ENCODE data around the gene ZCCHC9. TPM values are rescaled to one million over a fixed set of nuclear protein-coding genes. Genes with fewer than 3 reads are reported as not detected.
"Not testable (repeated sequence)": the region's sequence is repeated elsewhere in the genome, so short reads cannot be mapped to it uniquely, and the experiment has no call there.

Gene ZCCHC9, protein sequence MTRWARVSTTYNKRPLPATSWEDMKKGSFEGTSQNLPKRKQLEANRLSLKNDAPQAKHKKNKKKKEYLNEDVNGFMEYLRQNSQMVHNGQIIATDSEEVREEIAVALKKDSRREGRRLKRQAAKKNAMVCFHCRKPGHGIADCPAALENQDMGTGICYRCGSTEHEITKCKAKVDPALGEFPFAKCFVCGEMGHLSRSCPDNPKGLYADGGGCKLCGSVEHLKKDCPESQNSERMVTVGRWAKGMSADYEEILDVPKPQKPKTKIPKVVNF
- total RNA-seq, result 10 to 100 TPM; 41.3 to 43.2 TPM

- Mint-ChIP-seq H3K4me3 (peak within 1 kb of the TSS; percentile 86), H3K27ac (peak within 1 kb of the TSS; percentile 88), H3K9me3 (no peaks in the 10 kb centered on the region), H3K27me3 (no peaks in the 10 kb centered on the region), H3K36me3 (ENCODE audit: low read depth) (peaks cover 15% of the 10 kb centered on the region), H3K4me1 (peaks cover 59% of the 10 kb centered on the region)
- DNase-seq, result peak; percentile 94
- ChIA-PET CTCF (interaction anchor here (0.7 to 3.3 kb wide), 7 partner anchors 9 to 646 kb away, joined by 3 to 16 read pairs (median 3); no protein-coding TSS in a partner anchor), POLR2A (interaction anchor here (0.6 to 2.9 kb wide), 17 partner anchors 8 to 976 kb away, joined by 3 to 23 read pairs (median 3); partner anchors contain the start of genes DHFR, MSH3, RPS23 and SSBP2)
Measured at GRCh38 chr5:81301271-81302015, at the start of gene ZCCHC9. TSS of gene ZCCHC9 (plus strand) at chr5:81301587. CDS start at chr5:81304758, 3,171 bp downstream.

DNA sequence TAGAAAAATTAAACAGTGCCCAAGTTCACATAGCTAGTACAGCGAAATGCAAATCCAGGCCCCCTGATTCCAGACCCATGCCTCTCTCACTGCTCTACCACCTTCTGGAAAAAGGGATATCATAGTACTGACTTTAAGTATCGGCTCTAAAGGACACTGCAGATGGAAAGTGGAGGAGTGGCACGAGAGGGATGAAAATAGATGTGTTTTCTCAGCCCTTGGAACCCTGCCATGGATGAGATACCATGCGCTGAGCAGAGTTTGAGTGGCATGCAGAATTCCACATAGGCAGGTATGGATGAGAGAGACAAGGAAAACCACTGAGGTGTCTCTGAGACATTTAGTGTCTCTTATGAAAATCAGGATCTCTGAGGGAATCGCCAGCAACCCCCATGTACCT is 49.5 kb upstream of the ZCCHC9 start:
- H3K27me3 Mint-ChIP-seq, result no peaks in the 10 kb centered on the region
- CTCF ChIA-PET, result no interaction called here
- no peak overlapping the region for H3K4me3 Mint-ChIP-seq
- POLR2A ChIA-PET, result interaction anchor here (0.6 kb wide), 1 partner anchor 75 kb away, joined by 3 read pairs; no protein-coding TSS in a partner anchor
- peaks cover 3% of the 10 kb centered on the region for H3K4me1 Mint-ChIP-seq
- no peaks in the 10 kb centered on the region for H3K9me3 Mint-ChIP-seq
- peaks cover 6% of the 10 kb centered on the region for H3K36me3 Mint-ChIP-seq (ENCODE audit: low read depth)
- H3K27ac Mint-ChIP-seq, result no peak overlapping the region
- no peak for DNase-seq

GRCh38 chr5:81252904-81253303 is 48.5 kb upstream of the ZCCHC9 start:
- peaks cover 3% of the 10 kb centered on the region for H3K4me1 Mint-ChIP-seq
- peaks cover 6% of the 10 kb centered on the region for H3K36me3 Mint-ChIP-seq (ENCODE audit: low read depth)
- H3K9me3 Mint-ChIP-seq, result no peaks in the 10 kb centered on the region
- POLR2A ChIA-PET, result no interaction called here
- H3K27ac Mint-ChIP-seq, result no peak overlapping the region
- CTCF ChIA-PET, result no interaction called here
- H3K4me3 Mint-ChIP-seq, result no peak overlapping the region
- DNase-seq, result no peak
- no peaks in the 10 kb centered on the region for H3K27me3 Mint-ChIP-seq

GRCh38 chr5:81253875-81254274 is 47.5 kb upstream of the ZCCHC9 start:
- H3K27me3 Mint-ChIP-seq, result no peaks in the 10 kb centered on the region
- H3K36me3 Mint-ChIP-seq (ENCODE audit: low read depth), result peaks cover 6% of the 10 kb centered on the region
- H3K4me3 Mint-ChIP-seq, result no peak overlapping the region
- DNase-seq, result no peak
- ChIA-PET CTCF (no interaction called here), POLR2A (no interaction called here)
- H3K4me1 Mint-ChIP-seq, result peaks cover 3% of the 10 kb centered on the region
- no peaks in the 10 kb centered on the region for H3K9me3 Mint-ChIP-seq
- no peak overlapping the region for H3K27ac Mint-ChIP-seq

DNA sequence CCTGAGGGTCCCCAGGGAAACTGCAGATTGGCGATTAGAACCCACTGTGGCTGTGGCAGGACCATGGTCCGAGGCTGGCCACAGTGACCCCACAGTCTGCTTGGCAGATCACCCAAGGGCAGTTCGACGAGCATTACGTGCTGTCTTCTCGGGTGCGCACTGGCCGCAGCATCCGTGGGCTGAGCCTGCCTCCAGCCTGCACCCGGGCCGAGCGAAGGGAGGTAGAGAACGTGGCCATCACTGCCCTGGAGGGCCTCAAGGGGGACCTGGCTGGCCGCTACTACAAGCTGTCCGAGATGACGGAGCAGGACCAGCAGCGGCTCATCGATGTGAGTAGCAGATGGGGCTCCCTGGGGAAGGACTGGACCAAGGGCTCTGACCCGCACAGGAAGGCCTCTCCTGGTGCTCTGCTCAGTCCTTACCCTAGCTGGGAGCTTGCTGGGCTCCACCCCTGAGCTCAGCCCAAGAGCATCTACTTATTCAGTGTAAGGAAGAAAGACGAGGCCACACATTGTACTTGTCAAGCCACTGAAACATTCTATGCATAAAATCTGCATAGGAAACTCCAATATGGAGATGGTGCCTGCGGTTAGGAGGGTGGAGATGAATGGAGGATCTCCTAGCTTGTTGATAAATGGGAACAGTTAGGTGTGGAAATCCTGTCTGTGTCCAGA is 46.4 kb upstream of the ZCCHC9 start:
- H3K4me1 Mint-ChIP-seq, result peaks cover 3% of the 10 kb centered on the region
- peaks cover 6% of the 10 kb centered on the region for H3K9me3 Mint-ChIP-seq
- H3K36me3 Mint-ChIP-seq (ENCODE audit: low read depth), result peaks cover 10% of the 10 kb centered on the region
- ChIA-PET CTCF (no interaction called here), POLR2A (no interaction called here)
- H3K27ac Mint-ChIP-seq, result no peak overlapping the region
- DNase-seq, result no peak
- no peak overlapping the region for H3K4me3 Mint-ChIP-seq
- no peaks in the 10 kb centered on the region for H3K27me3 Mint-ChIP-seq

DNA sequence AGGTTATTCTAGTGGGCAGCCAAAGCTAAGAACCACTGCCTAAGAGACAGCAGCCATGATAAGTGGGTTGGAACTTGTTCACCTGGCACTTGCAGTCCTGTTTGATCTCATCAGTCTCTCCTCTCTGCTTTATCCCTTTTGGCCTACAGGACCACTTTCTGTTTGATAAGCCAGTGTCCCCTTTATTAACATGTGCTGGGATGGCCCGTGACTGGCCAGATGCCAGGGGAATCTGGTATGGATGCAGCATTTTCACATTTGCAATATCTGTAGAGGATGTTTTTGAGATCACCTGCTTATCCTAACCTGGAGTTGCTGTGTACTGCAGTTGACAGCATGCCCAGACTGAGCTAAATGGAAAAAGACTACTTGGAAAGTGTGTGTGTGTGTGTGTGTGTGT is 44.6 kb upstream of the ZCCHC9 start:
- ChIA-PET POLR2A (no interaction called here), CTCF (no interaction called here)
- peaks cover 20% of the 10 kb centered on the region for H3K36me3 Mint-ChIP-seq (ENCODE audit: low read depth)
- no peak overlapping the region for H3K4me3 Mint-ChIP-seq
- H3K27ac Mint-ChIP-seq, result no peak overlapping the region
- no peaks in the 10 kb centered on the region for H3K27me3 Mint-ChIP-seq
- H3K4me1 Mint-ChIP-seq, result peaks cover 3% of the 10 kb centered on the region
- no peak for DNase-seq
- H3K9me3 Mint-ChIP-seq, result peaks cover 20% of the 10 kb centered on the region

GRCh38 chr5:81262796-81263195 is 38.6 kb upstream of the ZCCHC9 start:
- H3K9me3 Mint-ChIP-seq, result peaks cover 34% of the 10 kb centered on the region
- CTCF ChIA-PET, POLR2A ChIA-PET, H3K27ac Mint-ChIP-seq, H3K4me3 Mint-ChIP-seq, H3K27me3 Mint-ChIP-seq, H3K4me1 Mint-ChIP-seq, DNase-seq: not testable (repeated sequence)
- H3K36me3 Mint-ChIP-seq (ENCODE audit: low read depth), result peaks cover 31% of the 10 kb centered on the region

- H3K9me3 Mint-ChIP-seq, result peaks cover 27% of the 10 kb centered on the region
- ChIA-PET CTCF (no interaction called here), POLR2A (no interaction called here)
- H3K36me3 Mint-ChIP-seq (ENCODE audit: low read depth), result peaks cover 23% of the 10 kb centered on the region
- no peaks in the 10 kb centered on the region for H3K27me3 Mint-ChIP-seq
- H3K4me3 Mint-ChIP-seq, result no peak overlapping the region
- no peaks in the 10 kb centered on the region for H3K4me1 Mint-ChIP-seq
- H3K27ac Mint-ChIP-seq, result no peak overlapping the region
- no peak for DNase-seq
Measured at GRCh38 chr5:81265101-81265500, 36.3 kb upstream of the ZCCHC9 start.

GRCh38 chr5:81268521-81269196 is 32.7 kb upstream of the ZCCHC9 start:
- CTCF ChIA-PET, result interaction anchor here (0.6 kb wide), 1 partner anchor 699 kb away, joined by 3 read pairs; no protein-coding TSS in a partner anchor
- no peaks in the 10 kb centered on the region for H3K4me1 Mint-ChIP-seq

GRCh38 chr5:81269751-81270393 is 31.5 kb upstream of the ZCCHC9 start:
- no peak overlapping the region for H3K4me3 Mint-ChIP-seq
- no peaks in the 10 kb centered on the region for H3K27me3 Mint-ChIP-seq
- H3K9me3 Mint-ChIP-seq, result peaks cover 20% of the 10 kb centered on the region
- H3K4me1 Mint-ChIP-seq, result peaks cover 1% of the 10 kb centered on the region
- no peak for DNase-seq
- H3K36me3 Mint-ChIP-seq (ENCODE audit: low read depth), result peaks cover 22% of the 10 kb centered on the region
- POLR2A ChIA-PET, result no interaction called here
- H3K27ac Mint-ChIP-seq, result no peak overlapping the region
- CTCF ChIA-PET, result no interaction called here

More at GRCh38 chr5:81268521-81269196, 32.7 kb upstream of the ZCCHC9 start:
- Mint-ChIP-seq H3K36me3 (ENCODE audit: low read depth) (peaks cover 16% of the 10 kb centered on the region), H3K27me3 (no peaks in the 10 kb centered on the region), H3K9me3 (peaks cover 16% of the 10 kb centered on the region), H3K4me3 (no peak overlapping the region), H3K27ac (no peak overlapping the region)
- POLR2A ChIA-PET, result no interaction called here
- DNase-seq, result no peak

- H3K4me3 Mint-ChIP-seq, H3K27me3 Mint-ChIP-seq, H3K4me1 Mint-ChIP-seq, DNase-seq, POLR2A ChIA-PET, H3K27ac Mint-ChIP-seq: not testable (repeated sequence)
- CTCF ChIA-PET, result interaction anchor here (1.0 to 1.7 kb wide), 2 partner anchors 14 to 29 kb away, joined by 3 to 4 read pairs; no protein-coding TSS in a partner anchor
- Mint-ChIP-seq H3K36me3 (ENCODE audit: low read depth) (peaks cover 29% of the 10 kb centered on the region), H3K9me3 (peaks cover 25% of the 10 kb centered on the region)
Measured at GRCh38 chr5:81270394-81271027, 30.9 kb upstream of the ZCCHC9 start.

DNA sequence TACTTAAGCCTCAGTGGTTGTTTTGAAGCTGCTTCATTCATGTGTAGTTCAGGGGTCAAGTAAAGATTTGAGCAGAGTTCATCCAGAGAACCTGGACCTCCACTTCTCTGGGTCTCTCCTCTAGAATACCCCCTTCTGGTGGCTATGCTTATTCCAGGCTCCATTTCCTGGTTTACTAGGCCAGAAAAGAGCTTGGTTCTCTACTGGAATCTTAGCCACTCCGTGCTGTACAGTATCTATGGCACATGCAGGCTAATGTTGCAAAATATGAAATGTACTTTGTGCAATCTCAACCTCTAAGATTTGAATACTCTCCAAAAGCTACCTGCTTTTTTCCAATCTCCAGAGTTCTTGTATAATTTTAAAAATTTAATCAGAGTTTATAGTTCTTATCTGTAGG is 17.4 kb upstream of the ZCCHC9 start:
- Mint-ChIP-seq H3K4me3 (no peak overlapping the region), H3K27ac (no peak overlapping the region), H3K9me3 (peaks cover 5% of the 10 kb centered on the region), H3K27me3 (no peaks in the 10 kb centered on the region), H3K4me1 (peaks cover 30% of the 10 kb centered on the region), H3K36me3 (ENCODE audit: low read depth) (peaks cover 10% of the 10 kb centered on the region)
- POLR2A ChIA-PET, result no interaction called here
- CTCF ChIA-PET, result interaction anchor here (0.7 to 0.9 kb wide), 2 partner anchors 10 to 13 kb away, joined by 3 read pairs; no protein-coding TSS in a partner anchor
- DNase-seq, result no peak

Data from activated CD4-positive, alpha-beta memory T cell treated with anti-CD3 and anti-CD28 coated beads, Interleukin-2, amount 10 ng/mL, durations not matched to agents 7 days and 5 days (primary cell).